Psoas muscle (tissue), 8 donors: ENCODE data around the gene CISTR. TPM values are rescaled to one million over a fixed set of nuclear protein-coding genes. Genes with fewer than 3 reads are reported as not detected.
"Not testable (repeated sequence)": the region's sequence is repeated elsewhere in the genome, so short reads cannot be mapped to it uniquely, and the experiment has no call there.

Source experiments
- ATAC-seq, 4 donors: fragments of 200-7000 bp; cut with Tn5 transposase; one replicate each; pipeline ENCODE4 v1.9.1; 2020; ENCODE audit warnings: moderate library complexity in 3 of 4, mild to moderate bottlenecking in 2 of 4
- DNase-seq, 2 donors: peaks; one replicate each; pipeline ENCODE4 v3.0.0-alpha.2; 2020
- H3K27ac ChIP-seq: fragments of 200-600 bp; one replicate; pipeline ENCODE4 v1.8.0; 2022
- H3K27me3 ChIP-seq, 3 donors: fragments of 200-600 bp in 1 of 3; one replicate each; pipeline versions ENCODE4 v1.6.1 to v1.8.0; 2013 to 2022; ENCODE audit warnings: low read length in 2 of 3, mild to moderate bottlenecking in 2 of 3, moderate library complexity in 1 of 3; ENCODE audit not compliant: insufficient read depth in 3 of 3
- H3K36me3 ChIP-seq, 2 donors: fragments of 200-600 bp in 1 of 2; one replicate each; pipeline versions ENCODE4 v1.6.1 to v1.8.0; 2013 to 2022; ENCODE audit warnings: low read depth in 1 of 2, mild to moderate bottlenecking in 1 of 2, moderate library complexity in 1 of 2; ENCODE audit not compliant: insufficient read depth in 1 of 2
- H3K4me1 ChIP-seq: fragments of 200-600 bp; one replicate; pipeline ENCODE4 v1.8.0; 2022
- H3K4me3 ChIP-seq: fragments of 200-600 bp; one replicate; pipeline ENCODE4 v1.8.0; 2022; ENCODE audit warnings: mild to moderate bottlenecking
- H3K9me3 ChIP-seq: fragments of 200-600 bp; one replicate; pipeline ENCODE4 v1.8.0; 2022
- CTCF ChIP-seq: fragments of 200-600 bp; IDR thresholded peaks from one replicate; pipeline ENCODE4 v1.8.0; 2022; ENCODE audit warnings: antibody characterized with exemption
- WGBS, 3 donors: extraction: QIAGEN DNeasy Blood & Tissue Kit; methylation state at CpG; one replicate each; pipeline versions ENCODE4 v1.1.6 to v1.1.7; 2013; 5-methylcytosine and 5-hydroxymethylcytosine counted together
- intact Hi-C, 2 donors: fragments of 100-400 bp; cut with DNase I; formaldehyde crosslinking; loops; one replicate each; pipeline versions ENCODE4 v1.11.0 to v1.14.2; 2022
- polyA plus RNA-seq, 3 donors: library from polyadenylated mRNA; stranded (reverse); fragments of 200-250 nt; gene quantifications; one replicate each; pipeline ENCODE4 v1.2.3, GENCODE V29; 2013
- total RNA-seq, 4 donors: library from RNA; stranded (reverse); fragmentation: NEBNext Ultra II Directional in 2 of 4; extraction: Animal tissue kit (Norgen Biotek cat#: 25700) in 2 of 4; gene quantifications; one replicate each; pipeline versions ENCODE4 v1.2.1 to v1.2.4, GENCODE V29; 2021 to 2023
- donor health status: healthy with polysubstance abuse.
- donor health status: DM: no; HTN: no; CAD: no; lungs with moderate emphysema.
- donor health status: Bipolar disorder and iron deficiency.
- donor health status: healthy.
- donor health status: DM: yes; HTN: yes; CAD: no.
- donor health status: DM: no; HTN: no; CAD: no.
- donor health status: DM: no; HTN: no; CAD: no.
- donor health status: DM: yes; HTN: yes; CAD: no.

The CISTR gene
- total and polyA plus RNA-seq, 7 donors: not detected

GRCh38 chr12:53785161-53785560 is 33.4 kb upstream of the CISTR start:
- WGBS, 3 donors: 84 to 91% (median 87%) methylated on average over 2 of the region's 2 CpGs
- DNase-seq: no peak
- Histone ChIP-seq H3K4me1 (no peaks in the 10 kb centered on the region), H3K36me3 (no peaks in the 10 kb centered on the region), H3K27me3 (peaks cover 0 to 53% (median 0%) of the 10 kb centered on the region in 3 donors), H3K9me3 (no peaks in the 10 kb centered on the region), H3K4me3 (no peak overlapping the region), H3K27ac (no peak overlapping the region)
- intact Hi-C loops: loop anchor here in 1 of 2 donors (10.0 kb wide), 1 partner anchor 170 kb away; the partner anchor contains the start of gene HOXC12
- no peak for ATAC-seq
- no peak for TF ChIP-seq CTCF

- H3K27ac ChIP-seq: no peak overlapping the region
- no peak for TF ChIP-seq CTCF
- intact Hi-C loops: loop anchor here in 1 of 2 donors (10.0 kb wide), 1 partner anchor 173 kb away; the partner anchor contains the start of gene HOXC12
- WGBS, 3 donors: 76 to 83% (median 78%) methylated on average over 8 of the region's 8 CpGs
- no peak overlapping the region for H3K4me3 ChIP-seq
- H3K4me1 ChIP-seq: no peaks in the 10 kb centered on the region
- peaks cover 0 to 46% (median 0%) of the 10 kb centered on the region in 3 donors for H3K27me3 ChIP-seq
- no peaks in the 10 kb centered on the region for H3K36me3 ChIP-seq
- no peak for ATAC-seq
- no peak for DNase-seq
- H3K9me3 ChIP-seq: no peaks in the 10 kb centered on the region
These were observed 30.4 kb upstream of the CISTR start for GRCh38 chr12:53782093-53782703.

DNA sequence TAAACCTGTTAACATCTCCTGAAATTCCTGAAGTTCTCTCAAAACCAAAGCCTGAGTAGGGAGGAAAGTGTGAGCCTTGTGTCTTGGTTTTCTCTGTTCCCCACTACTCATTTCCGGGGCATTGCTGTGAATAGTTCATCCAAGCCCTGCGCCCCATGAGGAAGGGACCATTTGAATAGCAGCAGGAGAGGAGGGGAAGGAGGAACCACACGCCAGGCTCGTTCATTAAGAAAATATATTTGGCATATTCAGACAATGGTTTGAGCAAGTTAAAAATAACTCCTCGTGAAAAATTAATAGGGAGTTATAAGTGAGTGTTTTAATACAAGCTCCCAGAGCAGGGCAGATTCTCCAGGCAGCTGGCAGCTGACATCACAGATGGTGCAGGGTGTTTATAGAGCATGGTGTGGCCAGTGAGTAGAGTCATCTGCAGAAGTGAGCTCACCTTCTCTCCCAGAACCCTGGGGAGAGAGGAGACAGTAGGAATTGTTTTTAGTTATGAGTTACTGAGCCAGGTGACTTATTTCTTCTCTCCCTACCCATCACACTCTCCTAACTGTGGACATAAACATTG is 29.5 kb upstream of the CISTR start:
- no peaks in the 10 kb centered on the region for H3K36me3 ChIP-seq
- H3K4me1 ChIP-seq: no peaks in the 10 kb centered on the region
- TF ChIP-seq CTCF: no peak
- H3K9me3 ChIP-seq: no peaks in the 10 kb centered on the region
- H3K27me3 ChIP-seq: peaks cover 0 to 43% (median 0%) of the 10 kb centered on the region in 3 donors
- intact Hi-C loops: loop anchor here in 1 of 2 donors (10.0 kb wide), 1 partner anchor 173 kb away; the partner anchor contains the start of gene HOXC12
- no peak overlapping the region for H3K4me3 ChIP-seq
- DNase-seq: no peak
- WGBS, 3 donors: 27 to 31% (median 28%) methylated on average over 5 of the region's 5 CpGs
- no peak overlapping the region for H3K27ac ChIP-seq
- ATAC-seq: no peak

DNA sequence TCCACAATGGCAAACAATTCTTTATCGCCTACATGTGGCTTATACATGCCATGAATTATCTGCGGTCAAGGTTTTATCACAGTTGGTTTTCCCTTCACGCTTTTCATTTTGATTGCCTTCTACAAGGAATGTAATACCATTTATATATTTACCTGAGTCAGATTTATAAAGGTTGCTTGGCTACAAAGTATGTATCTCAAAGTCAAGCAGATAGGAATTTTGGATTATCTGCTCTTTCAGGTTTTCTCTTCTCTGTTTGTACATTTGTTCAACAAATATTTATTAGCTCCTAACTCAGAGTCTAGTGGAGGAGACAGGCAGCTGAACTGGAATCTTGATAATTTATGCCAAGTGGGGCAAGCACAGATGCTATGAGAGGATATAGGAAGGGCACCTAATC is 28.5 kb upstream of the CISTR start:
- Histone ChIP-seq H3K27ac (no peak overlapping the region), H3K9me3 (no peaks in the 10 kb centered on the region), H3K4me1 (no peaks in the 10 kb centered on the region), H3K36me3 (no peaks in the 10 kb centered on the region), H3K27me3 (peaks cover 0 to 33% (median 0%) of the 10 kb centered on the region in 3 donors), H3K4me3 (no peak overlapping the region)
- ATAC-seq (no peak), DNase-seq (no peak)
- WGBS, 3 donors: 78 to 89% (median 83%) methylated on average over 3 of the region's 3 CpGs
- intact Hi-C loops: loop anchor here in 1 of 2 donors (10.0 kb wide), 1 partner anchor 174 kb away; the partner anchor contains the start of gene HOXC12
- no peak for TF ChIP-seq CTCF

DNA sequence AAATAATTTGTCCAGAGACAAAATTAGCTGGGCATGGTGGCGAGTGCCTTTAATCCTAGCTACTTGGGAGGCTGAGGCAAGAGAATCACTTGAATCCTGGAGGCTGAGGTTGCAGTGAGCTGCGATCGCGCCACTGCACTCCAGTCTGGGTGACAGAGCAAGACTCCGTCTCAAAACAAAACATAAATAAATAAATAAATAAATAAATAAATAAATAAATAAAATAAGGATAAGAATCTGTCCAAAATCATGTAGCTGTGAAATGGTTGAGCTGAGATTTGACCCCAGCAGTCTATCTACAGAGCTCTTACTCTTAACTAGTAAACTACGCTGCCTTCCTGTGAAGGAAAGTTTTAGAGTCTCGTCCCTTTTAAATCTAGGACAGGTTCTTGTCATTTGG is 27.9 kb upstream of the CISTR start:
- H3K9me3 ChIP-seq, H3K36me3 ChIP-seq, ATAC-seq, H3K4me3 ChIP-seq, H3K27ac ChIP-seq, DNase-seq, H3K4me1 ChIP-seq: not testable (repeated sequence)
- peaks cover 0 to 28% (median 0%) of the 10 kb centered on the region in 3 donors for H3K27me3 ChIP-seq
- intact Hi-C loops: loop anchor here in 1 of 2 donors (10.0 kb wide), 1 partner anchor 175 kb away; the partner anchor contains the start of gene HOXC12
- 95 to 98% (median 96%) methylated on average over 7 of the region's 7 CpGs for WGBS, 3 donors
